Spleen (tissue), 11 donors: ENCODE measurements around the gene RTTN. TPM values are rescaled to one million over a fixed set of nuclear protein-coding genes. Genes with fewer than 3 reads are reported as not detected.
A peak's percentile ranks its signal among the peaks of the same experiment; 100 is the strongest.

Experiments
- DNase-seq: peaks from one replicate; pipeline ENCODE4 v3.0.0-alpha.2; 2020
- H3K27ac ChIP-seq, 8 donors: fragments of 200-600 bp; sonication (generic) in 7 of 8; 1 replicate in 4 of 8; 2 replicates in 4 of 8; pipeline versions ENCODE4 v1.5.0 to v1.8.0; 2016 to 2021; ENCODE audit warnings: inconsistent platforms in 4 of 8, mild to moderate bottlenecking in 4 of 8, moderate library complexity in 1 of 8
- H3K27me3 ChIP-seq, 7 donors: fragments of 200-600 bp; sonication (generic) in 6 of 7; replicated peaks in 1 of 7; 1 replicate in 4 of 7; 2 replicates in 3 of 7; pipeline versions ENCODE4 v1.5.0 to v1.8.0; 2016 to 2021; ENCODE audit warnings: inconsistent platforms in 3 of 7, mild to moderate bottlenecking in 1 of 7
- H3K36me3 ChIP-seq, 6 donors: fragments of 200-600 bp; sonication (generic) in 5 of 6; 1 replicate in 4 of 6; 2 replicates in 2 of 6; pipeline versions ENCODE4 v1.5.0 to v1.8.0; 2016 to 2021; ENCODE audit warnings: inconsistent platforms in 2 of 6
- H3K4me1 ChIP-seq, 6 donors: fragments of 200-600 bp; sonication (generic) in 5 of 6; 1 replicate in 3 of 6; 2 replicates in 3 of 6; pipeline versions ENCODE4 v1.5.0 to v1.8.0; 2016 to 2021; ENCODE audit warnings: inconsistent platforms in 3 of 6
- H3K4me3 ChIP-seq, 8 donors: fragments of 200-600 bp; sonication (generic) in 7 of 8; 1 replicate in 4 of 8; 2 replicates in 4 of 8; pipeline versions ENCODE4 v1.5.0 to v1.8.0; 2016 to 2021; ENCODE audit warnings: inconsistent platforms in 4 of 8, mild to moderate bottlenecking in 4 of 8, moderate library complexity in 2 of 8
- H3K9me3 ChIP-seq, 8 donors: fragments of 200-600 bp; sonication (generic) in 7 of 8; 1 replicate in 4 of 8; 2 replicates in 4 of 8; pipeline versions ENCODE4 v1.5.0 to v1.8.0; 2016 to 2021; ENCODE audit warnings: inconsistent platforms in 4 of 8
- CTCF ChIP-seq, 11 experiments: fragments of 200-600 bp in 7 of 11; fragments of 450-650 bp in 4 of 11; sonication (generic) in 4 of 11; IDR thresholded peaks in 8 of 11; conservative IDR thresholded peaks in 3 of 11; 1 replicate in 7 of 11; 2 replicates in 4 of 11; pipeline versions ENCODE4 v1.4.0 to v1.8.0; 2016 to 2021; ENCODE audit warnings: antibody characterized with exemption in 11 of 11, inconsistent platforms in 4 of 11, mild to moderate bottlenecking in 1 of 11
- POLR2A ChIP-seq, 3 donors: fragments of 450-650 bp; IDR thresholded peaks; one replicate each; pipeline ENCODE4 v1.5.1; 2017; ENCODE audit warnings: antibody characterized with exemption in 3 of 3, mild to moderate bottlenecking in 1 of 3
- POLR2AphosphoS5 ChIP-seq, 3 donors: sonication (generic); formaldehyde crosslinking; IDR thresholded peaks; one replicate each; pipeline ENCODE4 v1.5.1; 2017; ENCODE audit warnings: antibody characterized with exemption in 3 of 3
- WGBS, 5 donors: extraction: QIAGEN DNeasy Blood & Tissue Kit in 3 of 5; methylation state at CpG; one replicate each; pipeline versions ENCODE4 v1.1.5 to v1.1.7; 2013 to 2018; 5-methylcytosine and 5-hydroxymethylcytosine counted together
- intact Hi-C: fragments of 100-400 bp; cut with DNase I; formaldehyde crosslinking; loops from one replicate; pipeline ENCODE4 v1.15.0; 2023; ENCODE audit warnings: low total_unique reads
- polyA plus RNA-seq, 3 donors: library from polyadenylated mRNA; stranded (reverse); fragments of 200-250 nt; gene quantifications; one replicate each; pipeline ENCODE4 v1.2.1, GENCODE V29; 2013
- total RNA-seq, 7 donors: library from RNA; depleted of rRNA in 3 of 7; stranded (reverse); fragments of >200 nt in 3 of 7; fragmentation: NEBNext Ultra II Directional in 4 of 7; extraction: Animal tissue kit (Norgen Biotek cat#: 25700) in 4 of 7; gene quantifications; one replicate each; pipeline versions ENCODE4 v1.1.0 to v1.2.1, GENCODE V29; 2016 to 2021
- donor health status: healthy with polysubstance abuse.
- donor health status: DM: no; HTN: no; CAD: no; lungs with moderate emphysema.
- donor health status: DM: no; HTN: no; CAD: no.
- donor health status: Bipolar disorder and iron deficiency.
- donor health status: healthy.
- donor health status: DM: no; HTN: no; CAD: no.
- donor health status: DM: yes; HTN: yes; CAD: no.

RTTN gene
- total and polyA plus RNA-seq, 10 donors = 4.0 to 32.3 (median 23.8) TPM

DNA sequence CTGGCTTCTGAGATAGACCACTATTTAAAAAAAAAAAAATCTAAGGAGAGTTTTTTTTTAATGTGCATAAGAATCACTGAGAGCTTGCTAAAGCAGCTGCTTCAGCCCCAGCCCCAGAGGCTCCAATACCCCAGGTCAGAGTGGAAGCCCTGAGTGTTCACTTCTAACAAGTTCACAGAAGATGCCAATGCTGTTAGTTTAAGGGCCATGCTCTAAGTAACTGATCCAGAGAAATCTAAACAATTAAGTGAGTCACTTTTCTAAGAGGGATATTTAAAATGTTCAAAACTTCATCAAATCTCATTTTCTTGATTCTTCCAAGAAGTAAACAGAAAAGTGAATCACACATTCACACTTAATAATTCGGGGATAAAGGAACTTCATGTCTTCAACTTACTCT lies 131.4 kb downstream of the RTTN start:
- Histone ChIP-seq H3K27ac (no peak overlapping the region), H3K9me3 (no peaks in the 10 kb centered on the region), H3K4me1 (no peaks in the 10 kb centered on the region), H3K4me3 (no peak overlapping the region), H3K36me3 (peaks cover 0 to 26% (median 9%) of the 10 kb centered on the region in 6 donors), H3K27me3 (no peaks in the 10 kb centered on the region)
- no peak for DNase-seq
- no peak for TF ChIP-seq CTCF (IDR thresholded peaks at IDR 0.05 in 8 of 11, conservative IDR thresholded peaks at IDR 0.05 in 3 of 11)
- TF ChIP-seq POLR2A (IDR thresholded peaks at IDR 0.05) = no peak
- TF ChIP-seq POLR2AphosphoS5 (IDR thresholded peaks at IDR 0.05) = no peak
- 92 to 100% (median 93%) methylated on average over 1 of the region's 1 CpG for WGBS, 5 donors
- intact Hi-C loops = no loop called here

DNA sequence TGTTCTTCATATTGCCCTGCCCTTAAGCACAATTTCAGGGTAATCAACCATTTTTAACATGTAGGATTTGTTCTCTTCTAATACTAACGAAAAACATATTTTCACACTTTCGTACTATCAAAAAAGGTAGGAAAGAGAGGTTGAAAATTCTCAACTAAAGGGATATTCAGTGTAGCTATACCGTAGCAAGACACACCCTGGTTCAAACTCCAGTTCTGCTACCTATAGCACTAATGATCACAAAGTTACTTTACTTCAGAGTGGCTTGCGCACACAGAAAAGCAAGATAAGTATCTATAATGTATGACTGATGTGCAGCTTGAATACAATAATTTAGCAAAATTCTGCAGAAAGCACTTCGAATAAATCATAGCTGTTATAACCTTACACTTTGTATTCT lies 132.1 kb downstream of the RTTN start:
- Histone ChIP-seq H3K36me3 (peaks cover 0 to 27% (median 9%) of the 10 kb centered on the region in 6 donors), H3K9me3 (no peaks in the 10 kb centered on the region), H3K4me1 (no peaks in the 10 kb centered on the region), H3K27me3 (no peaks in the 10 kb centered on the region), H3K4me3 (no peak overlapping the region), H3K27ac (no peak overlapping the region)
- no peak for DNase-seq
- WGBS, 5 donors = 95 to 98% (median 97%) methylated on average over 5 of the region's 5 CpGs
- intact Hi-C loops = no loop called here
- no peak for TF ChIP-seq POLR2AphosphoS5 (IDR thresholded peaks at IDR 0.05)
- TF ChIP-seq CTCF (IDR thresholded peaks at IDR 0.05 in 8 of 11, conservative IDR thresholded peaks at IDR 0.05 in 3 of 11) = no peak
- no peak for TF ChIP-seq POLR2A (IDR thresholded peaks at IDR 0.05)

DNA sequence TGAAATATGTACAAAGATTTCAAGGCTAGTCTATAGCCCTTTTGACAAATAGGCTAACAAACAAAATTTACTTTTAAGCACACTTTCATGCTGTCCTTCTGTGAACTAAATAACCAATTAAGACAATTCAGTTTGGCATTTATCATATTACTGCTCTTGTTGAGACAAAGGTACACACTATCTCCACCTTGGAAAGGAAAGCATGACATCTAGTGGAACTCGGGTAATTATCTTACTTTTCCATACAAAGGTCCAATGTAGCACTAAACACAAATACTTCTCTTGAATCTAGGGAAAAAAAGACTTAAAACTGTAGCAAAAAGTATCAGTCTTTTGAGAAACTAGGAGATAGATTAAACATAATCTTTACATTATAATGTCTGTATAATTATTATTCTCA lies 132.8 kb downstream of the RTTN start:
- Histone ChIP-seq H3K9me3 (no peaks in the 10 kb centered on the region), H3K27ac (no peak overlapping the region), H3K27me3 (no peaks in the 10 kb centered on the region), H3K4me1 (no peaks in the 10 kb centered on the region), H3K36me3 (peaks cover 0 to 34% (median 9%) of the 10 kb centered on the region in 6 donors), H3K4me3 (no peak overlapping the region)
- WGBS, 5 donors = 56 to 79% (median 67%) methylated on average over 1 of the region's 1 CpG
- intact Hi-C loops = no loop called here
- TF ChIP-seq CTCF (IDR thresholded peaks at IDR 0.05 in 8 of 11, conservative IDR thresholded peaks at IDR 0.05 in 3 of 11) = peak in 1 of 11 experiments; percentile 16
- TF ChIP-seq POLR2A (IDR thresholded peaks at IDR 0.05) = no peak
- DNase-seq = no peak

GRCh38 chr18:70069965-70070364 lies 135.5 kb downstream of the RTTN start:
- DNase-seq = no peak
- no peaks in the 10 kb centered on the region for H3K9me3 ChIP-seq
- H3K4me1 ChIP-seq = no peaks in the 10 kb centered on the region
- WGBS, 5 donors = 64 to 87% (median 73%) methylated on average over 1 of the region's 1 CpG
- H3K36me3 ChIP-seq = peaks cover 0 to 43% (median 11%) of the 10 kb centered on the region in 6 donors
- no peak overlapping the region for H3K4me3 ChIP-seq
- TF ChIP-seq CTCF (IDR thresholded peaks at IDR 0.05 in 8 of 11, conservative IDR thresholded peaks at IDR 0.05 in 3 of 11) = no peak
- no peak for TF ChIP-seq POLR2A (IDR thresholded peaks at IDR 0.05)
- TF ChIP-seq POLR2AphosphoS5 (IDR thresholded peaks at IDR 0.05) = no peak
- H3K27ac ChIP-seq = no peak overlapping the region
- intact Hi-C loops = no loop called here
- H3K27me3 ChIP-seq = no peaks in the 10 kb centered on the region
